ENCODE results near the gene STRA8.

STRA8 gene

GRCh38 chr7:135290594-135290993 lies 57.0 kb downstream of the STRA8 start:
- TF ChIP-seq CTCF (IDR thresholded peaks at IDR 0.05): no peak

GRCh38 chr7:135291809-135292253 lies 58.2 kb downstream of the STRA8 start:
- no peak for TF ChIP-seq CTCF (IDR thresholded peaks at IDR 0.05)

DNA sequence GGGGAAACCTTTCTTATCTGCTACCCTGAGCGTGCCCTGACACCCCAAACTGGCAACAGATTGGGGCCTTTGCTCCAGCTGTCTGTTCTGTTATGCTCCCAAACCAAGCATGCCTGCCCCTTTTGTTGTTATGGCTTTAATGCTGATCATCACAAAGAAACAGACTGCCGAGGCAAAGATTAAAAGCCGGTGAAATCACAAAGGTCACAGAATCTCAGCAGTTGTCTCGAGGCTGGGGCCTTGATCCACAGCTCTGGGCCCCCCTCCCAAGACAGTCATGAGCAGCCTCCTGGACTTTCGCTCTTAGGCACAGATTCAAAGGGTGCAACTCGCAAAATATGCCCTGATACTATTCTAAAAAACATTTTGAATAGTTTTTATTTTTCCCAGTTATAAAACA lies 65.6 kb downstream of the STRA8 start:
- TF ChIP-seq CTCF (IDR thresholded peaks at IDR 0.05): no peak

GRCh38 chr7:135300913-135301765 lies 67.5 kb downstream of the STRA8 start:
- TF ChIP-seq CTCF (IDR thresholded peaks at IDR 0.05): no peak
